ENCODE data around the gene DNAH7. TPM values are rescaled to one million over a fixed set of nuclear protein-coding genes. Genes with fewer than 3 reads are reported as not detected.
A peak's percentile ranks its signal among the peaks of the same experiment; 100 is the strongest.
"Not testable (repeated sequence)": the region's sequence is repeated elsewhere in the genome, so short reads cannot be mapped to it uniquely, and the experiment has no call there.

DNAH7 gene
- total RNA-seq, 2 donors from 2014 or later, result 3.4 to 10.1 TPM

DNA sequence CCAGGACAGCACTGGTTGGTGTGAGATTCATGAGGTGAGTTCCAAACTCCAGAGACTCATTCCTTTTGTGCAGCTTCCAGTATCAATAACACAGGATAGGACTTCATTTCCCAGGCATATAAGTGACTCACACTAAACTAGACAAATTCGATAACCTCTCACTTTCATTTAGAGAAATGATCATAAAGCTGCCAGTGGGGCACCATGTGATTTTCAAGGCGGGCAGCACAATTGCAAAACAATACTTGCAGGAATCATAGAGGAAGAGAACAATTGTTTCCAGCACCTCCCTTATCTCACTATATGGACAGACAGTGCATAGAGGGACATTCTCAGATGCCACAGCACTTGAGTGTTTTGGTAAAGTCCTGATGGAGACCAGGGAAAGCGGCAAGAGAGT lies 31.3 kb upstream of the DNAH7 start:
- Histone ChIP-seq H3K27ac (no peak overlapping the region), H3K36me3 (no peaks in the 10 kb centered on the region), H3K4me1 (replicated peaks) (no peaks in the 10 kb centered on the region), H3K27me3 (replicated peaks; ENCODE audit: insufficient read depth) (no peaks in the 10 kb centered on the region), H3K4me3 (no peak overlapping the region), H3K9me3 (no peaks in the 10 kb centered on the region)
- TF ChIP-seq POLR2A (IDR thresholded peaks at IDR 0.05), result no peak
- no peak for TF ChIP-seq POLR2AphosphoS5 (IDR thresholded peaks at IDR 0.05)
- TF ChIP-seq, protein P1, sequence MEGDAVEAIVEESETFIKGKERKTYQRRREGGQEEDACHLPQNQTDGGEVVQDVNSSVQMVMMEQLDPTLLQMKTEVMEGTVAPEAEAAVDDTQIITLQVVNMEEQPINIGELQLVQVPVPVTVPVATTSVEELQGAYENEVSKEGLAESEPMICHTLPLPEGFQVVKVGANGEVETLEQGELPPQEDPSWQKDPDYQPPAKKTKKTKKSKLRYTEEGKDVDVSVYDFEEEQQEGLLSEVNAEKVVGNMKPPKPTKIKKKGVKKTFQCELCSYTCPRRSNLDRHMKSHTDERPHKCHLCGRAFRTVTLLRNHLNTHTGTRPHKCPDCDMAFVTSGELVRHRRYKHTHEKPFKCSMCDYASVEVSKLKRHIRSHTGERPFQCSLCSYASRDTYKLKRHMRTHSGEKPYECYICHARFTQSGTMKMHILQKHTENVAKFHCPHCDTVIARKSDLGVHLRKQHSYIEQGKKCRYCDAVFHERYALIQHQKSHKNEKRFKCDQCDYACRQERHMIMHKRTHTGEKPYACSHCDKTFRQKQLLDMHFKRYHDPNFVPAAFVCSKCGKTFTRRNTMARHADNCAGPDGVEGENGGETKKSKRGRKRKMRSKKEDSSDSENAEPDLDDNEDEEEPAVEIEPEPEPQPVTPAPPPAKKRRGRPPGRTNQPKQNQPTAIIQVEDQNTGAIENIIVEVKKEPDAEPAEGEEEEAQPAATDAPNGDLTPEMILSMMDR (IDR thresholded peaks at IDR 0.05), result no peak
- 89% methylated on average over 3 of the region's 3 CpGs for WGBS
- no peak for DNase-seq (ENCODE audit: low spot score)
- intact Hi-C loops (cut with DNase I), result no loop called here

DNA sequence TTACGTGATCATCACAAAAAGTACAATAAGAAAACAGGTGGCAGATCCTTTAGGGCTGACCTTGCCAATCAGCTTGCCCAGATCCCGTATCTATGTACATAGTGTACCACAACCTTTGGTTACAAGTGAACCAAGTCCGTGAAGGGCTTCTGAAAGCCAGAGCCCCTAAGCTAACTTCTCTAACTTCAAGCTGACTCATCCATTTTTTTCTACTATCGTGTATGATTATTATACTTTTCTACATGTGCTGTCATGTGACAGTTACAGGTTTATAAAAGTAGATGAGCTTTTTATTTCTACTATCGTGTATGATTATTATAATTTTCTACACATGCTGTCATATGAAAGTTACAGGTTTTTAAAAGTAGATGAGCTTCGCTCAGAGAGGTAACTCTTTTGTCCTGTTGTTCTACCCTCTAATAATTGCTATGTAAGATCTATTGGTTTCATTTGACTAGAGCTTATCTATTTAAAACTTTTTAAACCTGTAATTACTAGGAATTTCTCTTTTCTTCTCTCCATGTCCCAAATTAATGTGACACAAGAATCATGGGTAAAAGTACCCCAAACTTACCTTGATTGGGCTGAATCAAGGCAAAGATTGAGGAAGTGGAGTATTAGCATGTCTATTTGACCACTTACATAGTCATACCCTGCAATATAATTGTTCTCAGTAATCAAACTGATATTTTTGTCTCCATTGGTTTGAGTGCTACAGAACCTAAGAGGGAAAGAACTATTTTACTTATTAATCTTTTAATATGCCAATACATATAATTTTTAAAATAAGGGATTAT lies 29.4 kb upstream of the DNAH7 start:
- Histone ChIP-seq H3K36me3 (no peaks in the 10 kb centered on the region), H3K9me3 (no peaks in the 10 kb centered on the region), H3K4me1 (replicated peaks) (no peaks in the 10 kb centered on the region), H3K27me3 (replicated peaks; ENCODE audit: insufficient read depth) (no peaks in the 10 kb centered on the region), H3K27ac (no peak overlapping the region), H3K4me3 (no peak overlapping the region)
- TF ChIP-seq, protein P1 (IDR thresholded peaks at IDR 0.05), result no peak
- TF ChIP-seq POLR2A (IDR thresholded peaks at IDR 0.05), result no peak
- TF ChIP-seq POLR2AphosphoS5 (IDR thresholded peaks at IDR 0.05), result no peak
- WGBS, result 86% methylated on average over 6 of the region's 6 CpGs
- intact Hi-C loops (cut with DNase I), result no loop called here
- DNase-seq (ENCODE audit: low spot score), result no peak

DNA sequence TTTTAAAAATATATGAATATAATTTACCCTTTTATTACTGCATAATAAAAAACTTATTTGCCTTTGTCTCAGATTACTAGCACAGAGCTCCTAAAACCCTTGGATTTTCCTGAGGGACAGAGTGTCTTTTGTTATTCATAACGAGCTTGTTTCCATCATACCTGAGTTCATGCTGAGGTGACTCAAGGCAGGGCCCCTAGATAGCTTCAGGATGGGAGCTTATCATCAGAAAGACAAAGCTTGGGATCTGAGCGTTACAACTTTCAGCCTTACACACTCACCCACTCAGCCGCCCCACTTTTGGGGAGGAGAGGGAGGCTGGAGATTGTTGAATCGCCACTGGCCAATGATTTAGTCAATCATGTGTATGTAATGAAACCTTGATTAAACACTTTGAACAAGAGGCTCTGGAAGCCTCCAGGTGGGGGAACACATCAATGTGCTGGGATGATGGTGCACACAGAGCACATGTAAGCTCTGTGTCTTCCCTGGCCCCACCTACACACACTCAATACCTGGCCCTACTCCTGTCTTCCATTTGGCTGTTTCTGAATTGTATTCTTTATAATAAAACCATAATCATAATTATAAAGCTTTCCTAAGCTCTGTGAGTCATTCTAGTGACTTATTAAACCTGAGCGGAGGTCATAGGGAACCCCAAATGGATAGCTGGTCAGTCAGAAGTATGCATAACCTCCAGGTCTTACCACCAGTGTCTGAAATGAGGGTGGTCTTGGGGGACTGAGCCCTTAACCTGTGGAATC lies 28.5 kb upstream of the DNAH7 start:
- intact Hi-C loops (cut with DNase I), result no loop called here
- H3K4me3 ChIP-seq, result no peak overlapping the region

DNA sequence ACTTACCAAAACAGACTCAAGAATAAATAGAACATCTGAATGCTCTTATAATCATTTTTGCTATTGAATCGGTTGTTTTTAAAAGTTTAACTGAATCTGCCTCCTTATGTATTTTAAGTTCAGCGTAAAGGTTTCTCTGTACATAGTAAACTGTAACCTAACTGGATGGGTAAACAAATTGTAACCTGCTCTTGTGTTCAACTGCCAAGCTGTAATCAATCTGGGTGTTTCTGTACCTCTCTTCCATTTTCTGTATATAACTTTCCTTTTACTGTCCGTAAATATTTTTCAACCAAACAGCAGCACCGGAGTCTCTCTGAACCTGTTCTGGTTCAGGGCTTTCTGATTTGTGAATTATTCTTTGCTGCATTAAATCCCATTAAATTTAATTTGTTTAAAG lies 27.6 kb upstream of the DNAH7 start:
- no peak for DNase-seq (ENCODE audit: low spot score)
- no peaks in the 10 kb centered on the region for H3K4me1 ChIP-seq (replicated peaks)
- peak overlapping the region in 1 of 2 donors; percentile 21 for H3K27ac ChIP-seq
- WGBS, result 48% methylated on average over 4 of the region's 4 CpGs
- intact Hi-C loops (cut with DNase I), result no loop called here
- TF ChIP-seq, protein P1 (IDR thresholded peaks at IDR 0.05), result no peak
- TF ChIP-seq POLR2AphosphoS5 (IDR thresholded peaks at IDR 0.05), result peak; percentile 51
- H3K4me3 ChIP-seq, result no peak overlapping the region
- no peaks in the 10 kb centered on the region for H3K36me3 ChIP-seq
- no peaks in the 10 kb centered on the region for H3K27me3 ChIP-seq (replicated peaks; ENCODE audit: insufficient read depth)
- no peaks in the 10 kb centered on the region for H3K9me3 ChIP-seq

More for the DNA sequence above, 28.5 kb upstream of the DNAH7 start:
- 56% methylated on average over 5 of the region's 5 CpGs for WGBS
- peak overlapping the region in 1 of 2 donors; percentile 21 for H3K27ac ChIP-seq
- TF ChIP-seq, protein P1 (IDR thresholded peaks at IDR 0.05), result no peak
- TF ChIP-seq POLR2AphosphoS5 (IDR thresholded peaks at IDR 0.05) (no peak), POLR2A (IDR thresholded peaks at IDR 0.05) (no peak)
- no peaks in the 10 kb centered on the region for H3K9me3 ChIP-seq
- DNase-seq (ENCODE audit: low spot score), result no peak
- no peaks in the 10 kb centered on the region for H3K27me3 ChIP-seq (replicated peaks; ENCODE audit: insufficient read depth)
- H3K4me1 ChIP-seq (replicated peaks), result no peaks in the 10 kb centered on the region
- H3K36me3 ChIP-seq, result no peaks in the 10 kb centered on the region

DNA sequence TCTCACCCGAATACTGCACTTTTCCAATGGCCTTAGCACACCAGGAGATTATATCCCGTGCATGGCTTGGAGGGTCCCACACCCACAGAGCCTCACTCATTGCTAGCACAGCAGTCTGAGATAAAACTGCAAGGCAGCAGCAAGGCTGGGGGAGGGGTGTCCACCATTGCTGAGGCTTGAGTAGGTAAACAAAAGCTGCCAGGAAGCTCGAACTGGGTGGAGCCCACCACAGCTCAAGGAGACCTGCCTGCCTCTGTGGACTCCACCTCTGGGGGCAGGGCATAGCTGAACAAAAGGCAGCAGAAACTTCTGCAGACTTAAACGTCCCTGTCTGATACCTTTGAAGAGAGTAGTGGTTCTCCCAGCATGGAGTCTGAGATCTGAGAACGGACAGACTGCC lies 20.8 kb upstream of the DNAH7 start:
- intact Hi-C loops (cut with DNase I), result not testable (repeated sequence)
- WGBS, result 76% methylated on average over 5 of the region's 5 CpGs

More for the DNA sequence above, 20.8 kb upstream of the DNAH7 start:
- not testable (repeated sequence) for H3K4me1 ChIP-seq (replicated peaks); H3K27ac ChIP-seq; DNase-seq (ENCODE audit: low spot score); H3K36me3 ChIP-seq; H3K4me3 ChIP-seq; H3K27me3 ChIP-seq (replicated peaks; ENCODE audit: insufficient read depth); H3K9me3 ChIP-seq
